SU-DHL-6 (cell line): Measurements from ENCODE around the gene SDCBP2.

Source experiments
- EZH2phosphoT487 ChIP-seq: fragments of 200-600 bp; sonication (generic), shearing (Covaris generic); conservative IDR thresholded peaks from 2 replicates; pipeline ENCODE4 v1.6.1; 2018; ENCODE audit warnings: mild to moderate bottlenecking, antibody characterized with exemption, low read length, moderate library complexity, mixed read lengths
- TF ChIP-seq, protein P1 (sequence below): fragments of 200-600 bp; sonication (generic); IDR thresholded peaks from one replicate; pipeline ENCODE4 v1.5.1; 2017; ENCODE audit warnings: antibody characterized with exemption, mild to moderate bottlenecking, low read length, moderate library complexity; ENCODE audit not compliant: insufficient read depth, poor library complexity, severe bottlenecking

DNA sequence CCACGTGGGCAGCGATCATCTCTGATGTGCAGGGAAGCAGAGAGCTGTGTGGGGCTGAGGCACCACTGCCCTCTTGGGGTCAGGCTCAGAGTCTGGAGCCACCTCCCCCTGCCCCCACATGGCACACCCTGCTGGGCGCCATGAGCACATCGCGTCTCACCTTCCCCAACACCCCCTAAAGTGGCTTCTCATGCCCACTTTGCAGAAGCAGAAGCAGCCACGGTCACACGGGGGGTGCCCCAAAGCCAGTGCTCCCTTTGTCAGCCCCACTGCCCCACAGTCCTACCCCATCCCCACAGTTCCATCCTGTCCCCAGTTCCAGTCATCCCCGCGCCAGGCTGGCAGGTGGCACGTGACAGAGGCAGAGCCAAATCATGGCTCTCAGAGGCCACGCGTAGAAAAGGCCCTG is 19.5 kb downstream of the SDCBP2 start:
- TF ChIP-seq, protein P1, sequence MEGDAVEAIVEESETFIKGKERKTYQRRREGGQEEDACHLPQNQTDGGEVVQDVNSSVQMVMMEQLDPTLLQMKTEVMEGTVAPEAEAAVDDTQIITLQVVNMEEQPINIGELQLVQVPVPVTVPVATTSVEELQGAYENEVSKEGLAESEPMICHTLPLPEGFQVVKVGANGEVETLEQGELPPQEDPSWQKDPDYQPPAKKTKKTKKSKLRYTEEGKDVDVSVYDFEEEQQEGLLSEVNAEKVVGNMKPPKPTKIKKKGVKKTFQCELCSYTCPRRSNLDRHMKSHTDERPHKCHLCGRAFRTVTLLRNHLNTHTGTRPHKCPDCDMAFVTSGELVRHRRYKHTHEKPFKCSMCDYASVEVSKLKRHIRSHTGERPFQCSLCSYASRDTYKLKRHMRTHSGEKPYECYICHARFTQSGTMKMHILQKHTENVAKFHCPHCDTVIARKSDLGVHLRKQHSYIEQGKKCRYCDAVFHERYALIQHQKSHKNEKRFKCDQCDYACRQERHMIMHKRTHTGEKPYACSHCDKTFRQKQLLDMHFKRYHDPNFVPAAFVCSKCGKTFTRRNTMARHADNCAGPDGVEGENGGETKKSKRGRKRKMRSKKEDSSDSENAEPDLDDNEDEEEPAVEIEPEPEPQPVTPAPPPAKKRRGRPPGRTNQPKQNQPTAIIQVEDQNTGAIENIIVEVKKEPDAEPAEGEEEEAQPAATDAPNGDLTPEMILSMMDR: no peak
- TF ChIP-seq EZH2phosphoT487: no peak
